ENCODE measurements around the gene KIF3A. TPM values are rescaled to one million over a fixed set of nuclear protein-coding genes. Genes with fewer than 3 reads are reported as not detected.

The KIF3A gene
- total RNA-seq, 6 donors from 2014 or later = 10.3 to 22.3 (median 17.0) TPM

DNA sequence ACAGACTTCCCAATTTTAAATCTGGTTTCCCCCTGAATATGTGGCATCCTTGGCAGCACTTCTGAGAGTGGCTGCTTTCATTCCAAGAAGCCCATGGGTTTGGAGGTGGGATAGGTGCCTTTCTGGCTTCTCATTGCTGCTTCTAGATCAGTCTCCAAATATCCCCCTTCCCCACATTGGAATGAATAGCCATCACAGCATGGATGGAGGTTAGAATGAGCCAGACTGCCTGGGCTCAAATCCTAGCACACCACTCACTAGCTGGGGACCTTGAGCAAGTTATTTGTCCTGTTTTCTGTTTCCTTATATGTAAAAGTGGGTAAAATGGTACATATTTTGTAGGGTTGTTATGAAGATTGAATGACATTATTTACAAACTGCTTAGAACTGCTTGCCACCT, 93.2 kb downstream of the KIF3A start:
- ATAC-seq (ENCODE audit: low FRiP score in 2 of 2) (no peak), DNase-seq (no peak)
- Histone ChIP-seq H3K27me3 (no peaks in the 10 kb centered on the region), H3K4me1 (no peaks in the 10 kb centered on the region), H3K36me3 (peaks cover 10 to 42% (median 20%) of the 10 kb centered on the region in 4 donors), H3K27ac (no peak overlapping the region), H3K9me3 (peaks cover 0 to 12% (median 0%) of the 10 kb centered on the region in 4 donors), H3K4me3 (no peak overlapping the region)
- no peak for TF ChIP-seq CTCF (IDR thresholded peaks at IDR 0.05)
- no peak for TF ChIP-seq POLR2AphosphoS5 (IDR thresholded peaks at IDR 0.05)
- TF ChIP-seq POLR2A (IDR thresholded peaks at IDR 0.05) = no peak
- no peak for TF ChIP-seq EP300 (IDR thresholded peaks at IDR 0.05)

Other genes starting within 250 kb of the KIF3A start
- 10 to 100 TPM; 42.1 to 94.3 (median 79.3) TPM for gene IRF1, start 246.8 kb downstream of the KIF3A start, total RNA-seq
- 1 to 10 TPM in 1 of 6 donors, not detected in 5; 1.2 TPM for gene IL5, start 194.0 kb downstream of the KIF3A start, total RNA-seq
- gene RAD50, start 180.6 kb downstream of the KIF3A start, total RNA-seq = 100 to 1,000 TPM in 1 of 6 donors, 10 to 100 TPM in 5; 26.2 to 105 (median 33.3) TPM
- gene IL13, start 79.4 kb downstream of the KIF3A start, total RNA-seq = 1 to 10 TPM in 1 of 6 donors, under 1 TPM in 1, not detected in 4; 0.49 to 1.0 TPM
- not detected for gene IL4, start 63.6 kb downstream of the KIF3A start, total RNA-seq
- under 1 TPM in 5 of 6 donors, not detected in 1; 0.26 to 0.84 (median 0.46) TPM for gene CCNI2, start 9.9 kb upstream of the KIF3A start, total RNA-seq
- gene SEPTIN8, start 39.7 kb upstream of the KIF3A start, total RNA-seq = 10 to 100 TPM; 26.3 to 41.5 (median 31.5) TPM
- gene SOWAHA, start 75.8 kb upstream of the KIF3A start, total RNA-seq = 1 to 10 TPM in 1 of 6 donors, under 1 TPM in 4, not detected in 1; 0.30 to 1.0 (median 0.55) TPM
- gene SHROOM1, start 93.1 kb upstream of the KIF3A start, total RNA-seq = 10 to 100 TPM in 5 of 6 donors, 1 to 10 TPM in 1; 7.7 to 27.6 (median 20.0) TPM
- gene GDF9, start 128.9 kb upstream of the KIF3A start, total RNA-seq = 1 to 10 TPM in 2 of 6 donors, under 1 TPM in 2, not detected in 2; 0.23 to 1.1 (median 0.66) TPM
- 100 to 1,000 TPM in 3 of 6 donors, 10 to 100 TPM in 3; 44.6 to 327 (median 103) TPM for gene UQCRQ, start 129.1 kb upstream of the KIF3A start, total RNA-seq
- gene LEAP2, start 136.1 kb upstream of the KIF3A start, total RNA-seq = 1 to 10 TPM in 3 of 6 donors, under 1 TPM in 3; 0.61 to 2.2 (median 0.89) TPM
- 10 to 100 TPM; 60.8 to 94.5 (median 72.8) TPM for gene AFF4, start 226.1 kb upstream of the KIF3A start, total RNA-seq